ENCODE measurements around the gene CEACAM16. TPM values are rescaled to one million over a fixed set of nuclear protein-coding genes. Genes with fewer than 3 reads are reported as not detected.

The CEACAM16 gene
- total RNA-seq, 1 experiment from 2014 or later: not detected

DNA sequence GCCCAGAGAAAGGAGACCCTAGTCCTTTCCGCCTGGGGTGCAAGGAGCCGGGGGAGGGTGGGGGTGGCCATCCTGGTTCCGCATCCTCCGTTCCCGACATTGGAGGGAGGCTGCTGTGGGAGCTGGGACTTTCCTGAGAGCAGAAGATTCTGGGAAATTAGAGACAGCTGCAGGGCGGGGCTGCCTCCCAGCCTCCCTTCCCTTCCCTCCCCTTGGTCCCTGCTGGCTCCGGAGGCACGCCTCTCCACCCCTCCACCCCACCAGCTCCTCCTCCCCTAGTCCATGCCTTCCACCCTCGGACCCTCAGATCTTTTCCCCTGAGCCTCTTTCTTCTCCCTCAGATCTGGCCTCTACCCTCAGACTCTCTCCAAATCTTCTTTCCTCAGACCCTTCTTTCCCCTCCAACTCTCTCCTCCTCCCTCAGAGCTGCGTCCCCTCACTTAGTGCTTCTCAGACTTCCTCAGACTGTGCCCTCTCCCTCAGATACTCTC, 46.4 kb downstream of the CEACAM16 start:
- DNase-seq (ENCODE audit: low spot score): peak; percentile 80

DNA sequence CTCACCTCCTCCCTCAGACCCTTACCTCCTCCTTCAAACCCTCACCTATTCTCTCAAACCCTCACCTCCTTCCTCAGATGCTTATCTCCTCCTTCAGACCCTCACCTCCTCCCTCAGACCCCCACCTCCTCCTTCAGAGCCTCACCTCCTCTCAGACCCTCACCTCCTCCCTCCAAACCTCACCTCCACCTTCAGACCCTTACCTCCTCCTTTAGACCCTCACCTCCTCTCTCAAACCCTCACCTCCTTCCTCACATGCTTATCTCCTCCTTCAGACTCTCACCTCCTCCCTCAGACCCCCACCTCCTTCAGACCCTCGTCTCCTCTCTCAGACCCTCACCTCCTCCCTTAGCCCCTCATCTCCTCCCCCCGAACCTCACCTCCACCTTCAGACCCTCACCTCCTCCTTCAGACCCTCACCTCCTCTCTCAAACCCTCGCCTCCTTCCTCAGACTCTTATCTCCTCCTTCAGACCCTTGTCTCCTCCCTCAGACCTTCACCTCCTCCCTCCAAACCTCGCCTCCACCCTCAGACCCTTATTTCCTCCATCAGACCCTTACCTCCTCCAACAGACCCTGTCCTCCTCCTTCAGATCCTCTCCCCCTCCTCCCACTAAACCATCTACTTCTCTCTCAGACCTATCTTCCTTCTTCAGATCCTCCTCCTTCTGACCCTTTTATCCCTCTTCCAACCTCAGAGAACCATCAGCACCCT, 47.1 kb downstream of the CEACAM16 start:
- no peak for DNase-seq (ENCODE audit: low spot score)

DNA sequence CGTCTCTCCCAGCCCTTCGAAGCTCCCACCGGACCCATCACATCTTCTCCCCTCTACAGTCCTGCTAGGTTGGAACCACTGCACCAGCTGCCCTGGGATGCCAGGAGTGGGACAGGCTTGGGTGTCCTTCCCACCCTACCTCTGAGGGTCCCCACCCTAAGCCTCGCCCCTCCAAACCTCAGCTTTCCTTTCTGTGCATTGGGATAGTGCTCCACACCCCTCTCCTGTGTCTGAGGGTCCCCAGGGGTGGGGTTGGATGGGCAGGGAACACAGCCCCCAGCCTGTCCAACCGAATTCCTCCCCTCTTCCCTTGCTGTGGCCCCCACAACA, 47.6 kb downstream of the CEACAM16 start:
- DNase-seq (ENCODE audit: low spot score): no peak

DNA sequence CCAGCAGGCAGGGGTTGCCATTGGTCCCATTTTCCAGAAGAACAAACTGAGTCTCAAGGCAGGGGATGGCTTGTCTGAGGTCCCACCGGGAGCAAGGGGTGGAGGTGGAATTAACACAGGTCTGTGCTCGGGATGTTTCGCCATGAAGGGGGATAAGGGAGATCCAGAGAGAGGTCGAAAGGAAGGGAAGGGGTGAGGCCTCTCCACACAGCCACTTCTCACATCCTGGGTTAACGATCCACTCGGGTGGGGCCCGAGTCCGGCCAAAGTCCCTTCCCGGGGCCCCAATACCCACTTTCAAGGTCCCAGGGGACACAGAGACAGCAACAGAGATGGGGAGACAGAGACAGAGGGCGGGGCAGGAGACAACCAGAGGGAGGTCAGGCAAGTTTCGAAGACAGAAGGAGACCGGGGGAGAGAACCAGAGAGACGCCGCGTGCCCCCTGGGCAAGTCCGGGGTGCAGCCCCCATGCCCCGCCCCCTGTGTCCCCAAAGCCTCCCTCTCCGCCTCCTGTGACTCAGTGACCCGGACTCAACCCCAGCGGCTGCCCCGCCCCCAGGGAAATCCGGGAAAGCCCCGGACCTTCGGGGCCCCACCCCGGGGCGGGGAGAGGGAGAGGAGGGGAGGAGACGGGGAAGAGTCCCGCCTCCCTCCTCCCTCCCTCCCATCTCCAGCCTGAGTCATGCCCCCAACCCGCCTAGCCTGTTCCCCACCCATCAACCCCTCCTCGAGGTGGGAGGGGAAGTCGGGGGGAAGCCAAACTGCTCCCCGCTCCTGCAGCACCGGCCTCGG, 48.2 kb downstream of the CEACAM16 start:
- DNase-seq (ENCODE audit: low spot score): peak; percentile 84

DNA sequence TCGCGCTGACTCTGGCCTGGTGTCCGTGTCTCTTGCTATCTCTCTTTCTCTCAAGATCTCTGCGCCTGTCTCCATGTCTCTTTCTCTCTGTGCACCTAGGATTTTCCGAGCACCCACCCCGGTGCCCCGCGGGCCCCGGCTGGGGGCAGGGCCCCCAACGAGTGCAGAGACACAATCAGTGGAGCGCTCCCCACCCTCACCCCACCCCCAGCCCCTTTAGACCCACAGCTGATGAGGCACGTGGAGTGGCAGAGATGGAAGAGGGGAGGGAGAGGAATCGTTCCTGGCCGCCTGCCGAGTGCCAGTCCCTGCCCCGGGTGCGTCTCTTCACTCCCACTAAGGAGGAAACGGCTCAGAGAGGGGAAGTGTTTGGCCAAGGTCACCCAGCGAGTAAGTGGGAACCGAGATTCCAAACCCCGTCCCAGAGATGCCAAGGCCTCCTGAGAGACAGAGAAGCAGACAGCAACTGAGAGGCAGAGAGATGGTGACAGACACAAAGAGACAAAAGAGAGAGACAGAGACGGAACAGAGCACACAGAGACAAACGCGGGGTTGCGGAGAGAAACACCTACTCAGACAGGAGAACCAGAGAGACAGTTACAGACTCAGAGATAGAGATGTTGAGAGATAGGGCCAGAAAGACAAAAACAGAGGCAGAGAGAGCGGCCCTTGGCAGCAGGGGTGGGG, 48.9 kb downstream of the CEACAM16 start:
- DNase-seq (ENCODE audit: low spot score): peak; percentile 60

DNA sequence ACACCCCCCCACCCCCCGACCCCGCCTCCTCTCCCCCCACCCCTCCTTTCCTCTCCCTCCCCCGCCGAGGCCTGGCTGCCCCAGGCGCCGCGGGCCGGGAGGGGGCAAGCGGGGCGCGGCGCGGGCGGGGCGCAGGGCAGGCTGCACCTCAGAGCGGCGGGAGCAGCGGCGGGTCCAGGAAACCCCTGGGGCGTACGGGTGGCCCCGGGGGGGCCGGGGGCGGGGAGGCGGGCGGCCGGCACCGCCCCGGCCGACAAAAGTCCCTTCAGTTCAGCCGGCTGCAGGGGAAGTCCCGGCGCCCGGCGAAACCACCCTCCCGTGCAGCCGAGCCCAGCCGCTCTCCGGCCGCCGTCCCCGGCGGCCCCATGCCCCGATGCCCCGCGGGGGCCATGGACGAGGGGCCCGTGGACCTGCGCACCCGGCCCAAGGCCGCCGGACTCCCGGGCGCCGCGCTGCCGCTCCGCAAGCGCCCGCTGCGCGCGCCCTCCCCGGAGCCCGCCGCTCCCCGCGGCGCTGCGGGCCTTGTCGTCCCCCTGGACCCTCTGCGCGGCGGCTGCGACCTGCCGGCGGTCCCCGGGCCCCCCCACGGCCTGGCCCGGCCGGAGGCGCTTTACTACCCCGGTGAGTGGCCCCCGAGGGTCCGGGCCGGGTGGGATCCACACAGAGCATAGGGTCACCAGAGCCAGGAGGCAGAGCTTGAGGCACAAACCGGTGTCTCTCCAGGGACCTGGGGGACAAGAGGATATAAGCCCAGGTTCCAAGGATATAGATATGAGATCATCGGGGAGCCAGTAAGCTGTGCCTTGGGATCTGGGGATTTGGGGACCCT, 49.7 kb downstream of the CEACAM16 start, which contains the start of gene BCL3:
TSS of gene BCL3 (plus strand) at position 283 of the 829 bp plus-strand sequence. CDS start at position 366, 83 bp downstream.
- peak; percentile 63 for DNase-seq (ENCODE audit: low spot score)

DNA sequence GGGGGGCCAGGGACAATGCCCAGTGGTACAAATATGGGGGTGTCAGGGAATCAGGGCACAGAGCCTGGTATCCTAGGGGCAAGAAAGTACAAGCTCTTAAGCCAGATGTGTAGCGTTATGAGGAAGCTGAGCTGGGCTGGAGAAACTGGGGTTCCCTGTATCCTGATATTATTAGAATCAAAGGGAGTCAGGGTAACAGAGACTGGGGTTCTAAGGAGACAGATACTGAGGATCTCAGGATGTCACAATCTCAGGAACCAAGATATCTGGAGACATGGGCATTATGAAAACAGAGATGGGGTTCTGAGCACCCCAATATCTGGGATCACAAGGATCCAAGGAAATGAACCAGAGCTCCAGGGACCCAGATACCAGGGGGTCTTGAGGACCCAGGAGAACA, 50.3 kb downstream of the CEACAM16 start:
- DNase-seq (ENCODE audit: low spot score): no peak

DNA sequence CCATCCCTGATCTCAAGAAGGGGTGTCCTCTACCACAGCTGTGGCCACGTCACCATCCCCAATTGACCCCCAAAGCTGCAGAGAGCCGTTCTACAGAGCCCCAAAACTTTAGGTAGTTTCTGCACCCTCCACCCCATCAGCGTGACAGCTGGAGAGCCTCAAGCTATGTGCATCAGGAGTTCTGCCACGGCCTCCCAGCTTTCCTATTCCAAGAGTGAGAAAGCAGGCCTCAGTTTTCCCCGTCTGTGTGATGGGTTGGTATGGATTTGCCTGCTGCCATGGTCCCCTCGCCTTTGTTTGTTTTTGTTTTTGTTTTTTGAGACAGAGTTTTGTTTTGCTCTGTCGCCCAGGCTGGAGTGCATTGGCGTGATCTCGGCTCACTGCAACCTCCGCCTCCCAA, 51.0 kb downstream of the CEACAM16 start:
- DNase-seq (ENCODE audit: low spot score): no peak

DNA sequence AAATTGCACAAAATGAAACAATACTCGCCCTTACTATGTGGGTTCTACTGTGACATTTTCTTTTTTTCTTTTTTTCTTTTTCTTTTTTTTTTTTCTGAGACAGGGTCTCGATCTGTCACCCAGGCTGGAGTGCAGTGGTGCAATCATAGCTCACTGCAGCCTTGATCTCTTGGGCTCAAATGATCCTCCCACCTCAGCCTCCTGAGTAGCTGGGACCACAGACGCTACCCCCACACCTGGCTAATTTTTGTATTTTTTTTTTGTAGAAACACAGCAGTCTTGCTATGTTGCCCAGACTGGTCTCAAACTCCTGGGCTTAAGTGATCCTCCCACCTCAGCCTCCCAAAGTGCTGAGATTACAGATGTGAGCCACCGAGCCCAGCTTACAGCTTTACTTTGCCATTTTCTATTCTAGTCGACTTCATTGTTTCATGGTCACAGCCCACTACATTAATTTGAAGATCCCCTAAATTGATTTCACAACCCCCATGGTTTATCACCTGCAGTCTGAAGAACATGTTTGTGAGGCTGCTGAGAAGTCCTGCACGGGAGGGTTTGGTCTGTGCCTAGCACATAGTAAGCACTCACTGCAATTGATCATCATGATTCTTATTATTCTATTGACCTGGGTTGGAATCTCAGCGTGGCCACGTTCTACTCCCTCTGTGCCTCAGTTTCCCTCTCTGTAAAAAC, 53.3 kb downstream of the CEACAM16 start:
- no peak for DNase-seq (ENCODE audit: low spot score)

DNA sequence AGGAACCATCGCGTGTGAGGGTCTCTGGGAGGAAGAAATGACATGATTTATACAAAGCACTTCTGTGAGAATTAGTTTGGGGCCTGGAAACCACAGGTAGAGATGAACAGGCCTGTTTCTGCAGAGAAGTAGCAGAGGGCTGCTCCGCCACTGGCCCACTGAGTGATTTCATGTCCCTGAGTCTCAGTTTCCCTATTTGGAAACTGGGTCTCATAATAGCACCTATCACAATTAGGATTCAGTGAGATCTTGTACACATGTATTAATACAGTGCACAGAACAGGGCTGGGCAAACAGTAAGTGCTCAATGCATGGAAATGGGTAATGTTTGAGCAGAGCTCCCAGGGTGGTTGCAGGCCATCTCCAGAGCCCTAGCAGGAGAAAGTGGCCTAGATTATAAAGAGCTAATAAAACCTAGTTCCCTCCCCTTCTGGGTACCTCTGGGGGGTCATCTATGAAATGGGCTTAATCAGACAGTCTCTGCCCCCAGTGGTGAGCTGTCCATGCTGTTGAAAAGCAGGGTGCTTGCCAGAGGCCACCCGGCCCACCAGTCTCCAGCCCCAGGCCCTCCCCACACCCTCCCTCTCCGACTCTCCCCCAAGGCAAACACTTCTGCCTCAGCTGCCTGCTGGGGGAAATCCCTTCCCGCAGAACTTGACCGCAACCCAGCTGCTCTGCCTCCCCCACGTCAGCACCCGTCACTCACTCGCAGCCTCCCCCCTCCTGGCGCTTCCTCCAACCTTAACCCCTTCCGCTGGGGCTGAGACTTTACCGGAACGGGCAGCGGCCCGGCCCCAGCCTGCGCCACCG, 54.1 kb downstream of the CEACAM16 start:
- peak; percentile 95 for DNase-seq (ENCODE audit: low spot score)

DNA sequence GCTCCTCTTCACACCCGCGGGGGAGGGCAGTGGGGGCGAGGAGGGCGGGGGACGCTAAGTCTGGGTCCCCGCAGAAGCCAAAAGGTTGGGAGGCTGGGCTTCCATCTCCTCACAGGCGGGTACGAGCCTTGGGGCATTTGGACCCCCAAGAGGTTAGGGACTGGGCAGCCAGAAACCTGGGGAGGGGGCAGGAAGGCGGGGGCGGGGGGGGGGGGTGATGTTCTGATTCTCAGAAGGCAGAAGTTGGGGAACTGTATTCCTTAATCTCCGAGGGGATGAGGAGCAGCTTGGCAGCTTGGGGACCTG, 54.6 kb downstream of the CEACAM16 start:
- no peak for DNase-seq (ENCODE audit: low spot score)

DNA sequence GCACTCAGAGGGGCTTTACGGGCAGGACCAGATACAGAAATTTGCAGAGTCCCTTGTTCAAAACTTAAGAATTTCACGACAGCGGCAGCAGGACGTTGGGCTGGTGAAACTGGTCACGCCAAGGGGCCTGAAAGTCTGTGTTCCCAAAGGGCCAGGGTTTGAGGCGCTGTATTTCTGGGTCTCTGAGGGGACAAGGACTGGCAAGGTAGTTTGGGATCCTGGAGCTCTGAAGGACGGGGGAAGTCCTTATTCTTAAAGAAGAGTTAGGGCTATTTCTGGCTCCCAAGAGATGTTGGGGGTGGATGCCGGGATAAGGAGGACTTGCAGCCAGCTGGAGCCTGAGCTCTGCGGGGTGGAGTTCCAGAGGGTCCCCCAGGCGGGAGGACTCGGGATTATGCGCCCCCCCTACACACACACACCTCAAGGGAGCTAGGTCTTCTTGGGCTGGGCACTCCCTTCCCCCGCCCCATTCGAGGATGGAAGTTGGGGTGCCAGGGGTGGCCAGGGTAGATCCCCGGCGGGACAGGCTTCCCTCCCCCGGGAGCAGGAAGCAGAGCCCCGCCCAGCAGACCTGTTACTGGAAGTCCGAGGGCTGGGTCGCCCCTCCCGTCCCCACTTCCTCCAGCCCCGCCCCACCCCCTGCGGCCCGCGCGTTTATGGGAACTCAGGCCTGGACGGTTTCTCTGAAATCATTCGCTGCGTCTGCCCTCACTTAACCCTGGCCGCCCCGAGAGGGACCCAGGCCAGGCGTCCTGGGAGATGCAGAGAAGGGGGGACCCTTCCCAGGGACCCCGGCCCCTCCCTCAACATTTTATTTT, 55.2 kb downstream of the CEACAM16 start:
- DNase-seq (ENCODE audit: low spot score): peak; percentile 81

DNA sequence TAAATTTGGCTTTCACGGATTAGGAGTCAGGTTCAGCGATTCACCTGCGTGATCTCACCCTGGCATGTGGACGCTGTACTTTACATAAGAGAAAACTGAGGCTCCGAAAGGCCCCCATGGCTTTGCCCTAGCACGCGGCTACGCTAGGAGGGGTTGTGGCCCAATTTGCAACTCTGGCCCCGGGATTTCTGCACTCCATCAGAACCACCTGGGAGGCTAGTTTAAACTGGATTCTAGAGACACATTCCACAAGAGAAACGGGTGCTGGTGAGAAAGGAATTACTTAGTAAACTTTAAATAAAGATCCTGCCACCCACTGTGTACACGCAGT, 55.8 kb downstream of the CEACAM16 start:
- DNase-seq (ENCODE audit: low spot score): no peak

DNA sequence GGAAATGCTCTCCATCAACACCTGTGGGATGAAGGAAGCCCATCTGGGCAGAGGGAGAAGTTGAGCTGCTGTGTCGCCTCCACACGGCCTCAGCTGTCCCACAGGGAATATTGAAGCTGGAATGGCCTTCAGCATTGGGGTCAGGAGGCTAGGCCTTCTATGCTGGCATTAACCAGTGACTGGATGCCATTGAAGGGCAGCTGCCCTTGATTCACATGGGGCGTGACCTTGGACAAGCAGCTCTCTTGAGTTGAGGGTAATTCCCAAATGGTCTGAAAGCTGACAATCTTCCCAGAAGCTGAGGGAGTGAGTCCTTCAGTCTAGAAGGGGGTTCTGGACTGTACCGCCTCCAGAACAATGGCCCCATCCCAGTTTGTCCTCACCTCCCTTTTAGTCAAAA, 56.3 kb downstream of the CEACAM16 start:
- no peak for DNase-seq (ENCODE audit: low spot score)

DNA sequence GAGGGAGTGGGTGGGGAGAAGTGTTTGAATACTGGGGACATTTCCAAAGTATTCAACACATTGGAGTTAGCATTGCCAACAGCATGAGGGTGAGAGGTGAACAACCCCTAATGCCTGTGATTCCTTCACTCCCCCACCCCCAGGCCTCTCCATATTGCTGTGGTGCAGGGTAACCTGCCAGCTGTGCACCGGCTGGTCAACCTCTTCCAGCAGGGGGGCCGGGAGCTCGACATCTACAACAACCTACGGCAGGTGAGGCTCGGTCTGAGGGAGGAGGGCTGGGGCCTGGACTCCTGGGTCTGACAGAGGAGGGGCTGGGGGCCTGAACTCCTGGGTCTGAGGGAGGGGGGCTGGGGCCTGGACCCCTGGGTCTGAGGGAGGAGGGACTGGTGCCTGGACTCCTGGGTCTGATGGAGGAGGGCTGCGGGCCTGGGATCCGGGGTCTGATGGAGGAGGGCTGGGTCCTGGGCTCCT, 57.2 kb downstream of the CEACAM16 start:
- no peak for DNase-seq (ENCODE audit: low spot score)

DNA sequence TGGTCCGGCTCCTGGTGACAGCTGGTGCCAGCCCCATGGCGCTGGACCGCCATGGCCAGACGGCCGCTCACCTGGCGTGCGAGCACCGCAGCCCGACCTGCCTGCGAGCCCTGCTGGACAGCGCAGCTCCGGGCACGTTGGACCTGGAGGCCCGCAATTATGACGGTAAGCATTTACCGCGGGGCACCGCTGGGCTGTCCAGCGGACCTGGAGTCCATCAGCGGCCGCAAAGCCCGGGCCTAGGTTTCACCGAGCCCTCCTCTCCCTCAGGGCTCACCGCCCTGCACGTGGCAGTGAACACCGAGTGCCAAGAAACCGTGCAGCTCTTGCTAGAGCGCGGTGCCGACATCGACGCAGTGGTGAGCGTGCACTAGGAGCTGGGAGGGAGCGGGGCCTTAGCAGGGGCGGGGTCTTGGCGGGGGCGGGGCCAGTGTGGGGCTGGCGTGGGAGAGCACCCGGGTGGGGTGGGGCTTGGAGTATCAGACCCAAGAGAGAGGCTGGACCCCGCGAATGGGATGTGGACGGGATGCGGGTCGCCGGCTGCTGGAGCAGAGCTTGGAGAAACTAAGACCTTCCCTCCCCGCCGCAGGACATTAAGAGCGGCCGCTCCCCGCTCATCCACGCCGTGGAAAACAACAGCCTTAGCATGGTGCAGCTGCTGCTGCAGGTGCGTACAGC, 58.2 kb downstream of the CEACAM16 start:
- no peak for DNase-seq (ENCODE audit: low spot score)

DNA sequence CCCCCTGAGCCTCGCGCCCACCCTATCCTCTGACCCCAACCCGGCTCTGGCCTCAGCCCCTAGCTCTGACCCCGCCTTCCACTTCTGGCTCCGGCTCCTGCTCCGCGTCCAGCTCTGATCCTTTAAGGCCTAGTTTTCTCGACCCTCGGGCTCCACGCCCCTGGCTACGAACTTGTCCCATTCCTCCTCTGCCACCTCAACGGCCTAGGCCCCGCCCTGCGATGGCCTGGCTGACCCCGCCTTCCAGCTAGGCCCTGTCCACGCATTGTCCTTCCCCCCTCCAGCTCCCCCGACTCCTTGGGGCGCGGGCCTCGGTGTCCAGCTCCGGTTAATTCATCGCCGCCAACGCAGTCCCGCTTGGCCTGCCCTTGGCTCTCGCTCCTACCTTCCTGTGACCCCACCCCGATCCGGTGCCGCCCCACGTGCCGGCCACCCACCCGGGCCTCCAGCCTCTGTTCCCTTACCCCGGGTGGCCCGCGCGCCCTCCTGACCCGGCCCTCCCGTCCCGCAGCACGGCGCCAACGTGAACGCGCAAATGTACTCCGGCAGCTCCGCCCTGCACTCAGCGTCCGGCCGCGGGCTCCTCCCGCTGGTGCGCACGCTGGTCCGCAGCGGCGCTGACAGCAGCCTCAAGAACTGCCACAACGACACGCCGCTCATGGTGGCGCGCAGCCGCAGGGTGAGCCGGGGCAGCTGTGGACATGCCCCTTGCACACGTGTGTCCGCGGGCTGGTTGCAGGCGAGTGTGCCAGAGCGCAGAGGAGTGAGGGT, 59.0 kb downstream of the CEACAM16 start:
- no peak for DNase-seq (ENCODE audit: low spot score)

DNA sequence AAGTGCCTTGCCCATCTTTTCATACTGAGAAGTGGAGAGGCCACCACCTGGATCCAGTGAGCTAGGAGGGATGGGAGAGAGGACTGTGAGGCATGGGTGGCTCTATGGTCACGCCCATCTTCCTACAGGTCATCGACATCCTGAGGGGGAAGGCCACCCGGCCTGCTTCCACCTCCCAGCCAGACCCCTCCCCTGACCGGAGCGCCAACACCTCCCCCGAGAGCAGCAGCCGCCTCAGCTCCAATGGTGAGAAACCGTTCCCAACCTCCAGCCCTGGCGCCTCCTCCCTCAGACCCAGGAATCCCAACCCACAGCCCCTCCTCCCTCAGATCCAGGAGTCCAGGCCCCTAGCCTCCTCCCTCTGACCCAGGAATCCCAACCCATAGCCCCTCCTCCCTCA, 59.6 kb downstream of the CEACAM16 start:
- DNase-seq (ENCODE audit: low spot score): no peak
